HG02884 (cell line): ENCODE results near the gene GRID1.
A peak's percentile ranks its signal among the peaks of the same experiment; 100 is the strongest.

Source experiments
- ATAC-seq: cut with Tn5 transposase; IDR thresholded peaks from one replicate; pipeline ENCODE4 v1.9.1; 2021; ENCODE audit warnings: mild to moderate bottlenecking, moderate library complexity; ENCODE audit not compliant: unreplicated experiment

The GRID1 gene

DNA sequence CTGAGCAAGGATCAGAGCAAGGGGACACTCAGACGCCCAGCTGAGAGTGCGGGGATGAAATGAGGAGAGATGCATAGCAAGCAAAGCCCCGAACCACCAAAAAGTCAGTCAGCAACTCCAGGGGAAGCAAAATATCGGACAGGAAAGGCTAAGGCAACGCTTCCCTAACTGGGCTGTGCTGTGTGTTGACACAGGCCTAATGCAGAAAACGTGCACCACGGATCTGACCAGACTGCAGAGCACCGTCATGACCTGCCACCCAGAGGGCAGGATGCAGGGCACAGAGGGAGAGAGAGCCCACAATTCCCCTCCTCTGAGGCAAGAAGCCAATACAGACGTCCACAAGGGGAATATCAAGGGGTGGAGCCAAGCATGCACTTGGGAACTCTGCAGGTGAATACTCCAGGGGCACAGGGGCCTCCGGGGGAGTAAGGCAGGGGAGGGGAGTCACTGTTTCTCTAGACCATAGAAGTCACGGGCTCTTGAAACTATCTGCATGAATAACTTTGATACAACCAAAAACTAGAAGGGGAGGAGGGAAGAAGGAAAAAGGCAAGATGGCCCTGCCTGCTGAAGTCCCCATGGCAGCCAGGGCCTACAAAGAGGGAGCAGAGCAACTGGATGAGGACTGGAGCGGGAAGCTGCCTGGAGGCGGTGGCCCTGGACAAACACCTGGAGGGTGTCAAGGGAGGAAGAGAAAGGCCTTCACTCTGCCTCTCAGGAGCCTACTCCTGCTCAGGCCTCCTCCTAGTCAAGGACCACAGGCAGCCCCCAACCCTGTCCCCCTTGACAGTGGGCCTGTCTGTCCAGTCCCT, 26.2 kb downstream of the GRID1 start:
- ATAC-seq, result no peak

DNA sequence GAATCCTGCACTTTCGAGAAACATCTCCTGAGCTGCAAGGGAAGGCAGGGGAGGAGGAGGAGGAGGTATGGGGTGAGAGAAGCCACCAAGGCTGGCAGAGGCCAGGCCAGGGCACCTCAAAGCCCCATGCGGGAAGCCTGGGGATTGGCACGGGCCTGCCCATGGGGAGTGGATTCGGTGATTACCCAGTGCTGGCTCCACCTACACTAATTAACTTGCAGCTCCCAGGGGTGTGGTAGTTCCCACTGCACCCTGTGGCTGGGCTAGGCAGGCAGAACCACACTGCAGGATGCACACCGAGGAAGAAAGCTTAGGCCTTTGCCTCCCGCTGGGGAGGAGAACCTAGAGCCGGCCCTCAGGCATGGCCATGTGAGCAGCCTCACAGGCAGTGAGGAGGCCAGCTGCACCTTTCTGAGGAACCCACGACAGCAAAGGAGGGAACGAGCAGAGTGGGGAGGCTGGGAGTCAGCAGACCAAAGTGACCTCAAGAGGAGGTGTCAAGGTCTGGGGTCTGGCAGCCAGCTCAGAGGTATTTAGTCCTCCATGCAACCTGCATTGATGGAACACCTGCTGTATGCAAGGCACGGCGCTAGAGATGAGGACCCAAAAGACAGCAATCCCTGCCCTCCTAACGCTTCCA, 27.2 kb downstream of the GRID1 start:
- ATAC-seq, result no peak

DNA sequence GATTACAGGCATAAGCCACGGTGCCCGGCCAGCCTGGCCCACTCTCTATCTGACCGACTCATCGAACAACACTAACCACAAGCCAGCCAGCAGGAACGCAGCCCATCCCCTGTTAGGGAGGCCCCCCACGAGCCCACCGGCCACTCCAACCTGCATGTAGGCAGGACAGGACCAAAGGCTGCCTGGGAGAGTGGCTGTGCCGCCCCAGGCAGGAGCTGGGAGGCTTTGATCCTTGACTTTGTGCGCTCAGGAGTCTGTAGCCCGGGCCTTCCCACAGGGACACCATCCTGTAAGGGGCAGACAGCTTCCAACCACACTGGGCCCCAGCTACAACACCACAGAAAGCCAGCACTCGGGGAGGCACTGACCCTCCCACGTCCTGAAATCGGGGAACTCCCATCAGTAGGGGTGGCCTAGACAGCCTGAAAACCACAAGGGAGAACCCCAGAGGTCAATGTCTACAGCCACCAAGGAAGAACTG, 29.4 kb downstream of the GRID1 start:
- peak; percentile 64 for ATAC-seq

- no peak for ATAC-seq
Measured at GRCh38 chr10:86336341-86336740, 30.3 kb downstream of the GRID1 start.

- no peak for ATAC-seq
Measured at GRCh38 chr10:86335831-86336230, 30.8 kb downstream of the GRID1 start.

GRCh38 chr10:86335257-86335656, 31.3 kb downstream of the GRID1 start:
- no peak for ATAC-seq

DNA sequence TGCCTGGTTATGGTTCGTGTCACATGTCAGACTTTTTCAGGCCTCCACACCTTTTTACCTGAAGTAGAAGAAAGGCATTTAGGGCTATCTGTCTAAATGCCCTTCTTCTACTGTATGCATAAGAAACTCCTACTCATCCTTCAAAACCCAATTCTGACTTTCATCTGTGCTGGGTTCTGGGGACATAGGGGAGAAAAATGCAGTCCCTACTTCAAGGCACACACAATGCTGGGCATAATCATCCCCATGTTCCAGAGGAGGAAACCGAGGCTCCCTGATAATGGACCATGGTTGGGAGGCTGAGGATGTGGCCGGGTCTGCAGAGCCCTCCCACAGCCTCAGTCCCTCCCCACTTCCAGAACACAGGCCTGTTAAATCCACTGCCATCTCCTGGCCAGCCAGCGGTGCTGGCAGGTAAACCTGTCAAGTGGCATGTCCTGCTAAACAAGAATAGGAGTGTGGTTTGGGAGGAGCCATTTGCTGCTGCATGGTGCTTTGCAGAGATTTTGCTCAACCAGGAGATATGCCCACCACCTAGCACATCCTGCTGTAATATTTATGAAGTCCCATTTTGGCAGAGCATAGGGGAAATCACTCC, 32.0 kb downstream of the GRID1 start:
- no peak for ATAC-seq

DNA sequence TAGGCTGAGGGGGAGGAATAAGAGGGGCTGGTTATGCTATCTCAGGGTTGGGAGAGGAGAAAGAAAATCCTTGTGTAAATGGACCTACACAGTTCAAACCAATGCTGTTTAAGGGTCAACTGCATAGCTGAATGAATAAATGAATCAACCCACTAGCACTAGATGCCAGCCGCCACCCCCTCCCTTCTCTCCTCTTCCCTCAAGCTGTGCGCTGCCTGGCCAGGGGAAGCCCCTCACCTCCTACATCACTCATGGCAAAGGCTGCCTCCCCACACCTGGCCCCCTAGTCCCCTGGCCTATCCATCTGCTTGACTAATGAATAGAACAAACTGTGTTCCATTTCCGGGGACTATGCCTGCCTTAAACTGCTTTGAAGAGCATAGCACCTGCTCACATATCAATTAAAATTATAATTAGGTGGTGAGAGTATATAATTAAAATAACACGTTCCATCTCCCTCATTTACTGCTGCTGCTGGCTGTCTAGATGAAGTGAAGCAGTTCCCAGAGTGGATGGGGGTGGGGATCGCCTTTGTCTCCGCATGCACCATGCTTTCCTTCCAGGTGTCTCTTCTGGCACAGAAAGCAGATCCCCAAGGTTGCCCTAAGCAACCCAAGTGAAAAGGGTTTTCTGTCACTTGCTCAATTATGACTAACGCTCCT, 32.6 kb downstream of the GRID1 start:
- ATAC-seq, result no peak

DNA sequence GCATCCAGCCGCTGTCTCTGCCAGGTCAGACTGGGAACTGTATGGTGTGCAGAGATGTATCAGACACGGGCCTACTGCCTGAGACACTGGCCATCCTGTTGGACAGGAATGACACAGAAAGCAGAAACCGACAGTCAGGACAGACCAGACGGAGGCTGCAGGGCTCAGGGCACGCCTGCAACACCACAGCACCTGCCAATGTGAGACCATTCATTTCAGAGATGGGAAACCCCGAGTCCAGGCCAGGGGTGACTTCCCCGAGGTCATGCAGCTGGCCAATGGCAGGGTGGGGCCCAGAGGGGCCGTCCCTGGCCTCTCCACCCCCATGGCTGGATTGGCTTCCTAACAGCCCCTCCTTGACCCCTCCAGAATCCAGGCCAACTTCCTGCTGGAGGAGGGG, 34.7 kb downstream of the GRID1 start:
- ATAC-seq, result no peak

DNA sequence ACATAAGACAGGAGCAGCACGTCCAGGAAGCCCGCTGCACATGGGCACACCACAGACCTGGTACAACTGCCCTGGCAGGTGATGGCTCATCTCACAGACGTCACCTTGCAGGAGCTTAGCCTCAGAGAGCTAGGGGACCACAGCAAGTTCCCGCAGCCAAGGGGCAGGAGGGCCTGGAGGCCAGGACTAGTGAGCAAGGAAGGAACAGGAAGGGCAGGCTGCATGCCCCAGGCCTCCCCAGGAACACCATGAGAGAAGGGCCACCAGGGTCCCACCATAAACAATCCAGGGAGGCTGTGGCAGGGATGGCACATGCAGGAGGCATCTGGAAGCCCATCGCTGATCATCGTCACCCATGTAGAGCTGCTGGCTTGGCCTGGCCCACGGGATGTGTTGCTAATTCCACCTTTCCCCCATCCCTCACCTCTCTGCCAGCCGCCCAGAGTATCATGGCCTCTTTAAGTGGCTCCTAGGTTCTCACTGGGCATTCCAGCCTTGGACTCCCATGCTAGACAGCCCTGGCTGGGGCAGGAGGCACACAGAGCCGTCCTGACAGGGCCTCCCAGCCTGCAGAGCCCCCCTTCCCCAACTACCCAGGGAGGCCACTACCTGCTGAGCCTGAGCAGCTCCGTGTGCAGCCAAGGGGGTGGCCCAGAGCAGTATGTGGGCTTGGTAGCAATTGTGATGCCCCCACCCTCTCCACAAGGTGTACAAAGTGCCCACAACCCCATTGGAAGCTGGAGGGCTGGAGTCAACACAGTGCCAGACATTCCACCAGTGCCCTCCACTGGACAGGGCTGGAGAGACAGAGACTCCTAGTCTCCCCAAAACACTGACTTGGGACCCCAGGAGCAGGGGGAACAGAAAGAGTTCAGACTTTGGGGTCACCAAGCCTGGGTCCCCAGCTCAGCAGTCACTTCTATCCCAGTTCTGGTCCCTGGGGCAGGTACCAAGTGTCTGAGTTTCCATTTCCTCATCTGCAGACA, 35.5 kb downstream of the GRID1 start:
- no peak for ATAC-seq

DNA sequence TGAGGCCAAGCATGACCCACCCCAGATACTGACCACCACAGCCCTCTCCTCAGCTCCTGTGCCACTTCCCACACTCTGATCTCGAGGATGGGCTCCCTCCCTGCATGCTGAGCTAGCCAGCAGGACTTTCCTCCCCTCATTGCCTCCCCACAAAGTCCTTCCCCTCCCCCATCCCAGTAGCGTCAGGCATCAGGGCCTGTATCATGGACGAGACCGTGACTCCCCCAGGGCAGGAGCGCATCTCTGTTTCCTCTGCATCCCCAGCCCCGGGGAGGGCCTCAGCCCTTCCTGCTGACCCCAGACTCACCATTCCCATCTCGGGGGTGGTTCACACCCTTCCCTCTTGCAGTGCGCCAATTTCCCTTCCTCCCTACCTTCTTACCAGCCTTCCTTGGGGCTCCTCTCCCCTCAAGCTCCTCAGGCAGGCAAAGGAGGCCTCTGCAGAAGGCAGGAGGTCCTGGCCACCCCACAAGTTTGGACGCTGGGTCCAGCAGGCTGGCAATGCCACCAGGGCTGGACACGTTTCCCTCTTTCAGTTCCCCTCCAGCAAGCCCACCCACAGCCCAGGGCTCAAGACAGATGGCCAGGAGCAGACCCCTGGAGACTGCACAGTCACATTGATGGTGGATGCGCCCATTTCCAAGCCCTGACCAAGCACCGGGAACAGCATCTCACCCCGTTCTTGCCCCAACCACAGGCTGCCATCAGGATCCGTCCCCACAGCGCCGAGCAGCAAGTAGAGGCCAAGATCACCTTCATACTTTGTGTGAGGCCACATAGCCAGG, 36.5 kb downstream of the GRID1 start:
- ATAC-seq, result no peak

DNA sequence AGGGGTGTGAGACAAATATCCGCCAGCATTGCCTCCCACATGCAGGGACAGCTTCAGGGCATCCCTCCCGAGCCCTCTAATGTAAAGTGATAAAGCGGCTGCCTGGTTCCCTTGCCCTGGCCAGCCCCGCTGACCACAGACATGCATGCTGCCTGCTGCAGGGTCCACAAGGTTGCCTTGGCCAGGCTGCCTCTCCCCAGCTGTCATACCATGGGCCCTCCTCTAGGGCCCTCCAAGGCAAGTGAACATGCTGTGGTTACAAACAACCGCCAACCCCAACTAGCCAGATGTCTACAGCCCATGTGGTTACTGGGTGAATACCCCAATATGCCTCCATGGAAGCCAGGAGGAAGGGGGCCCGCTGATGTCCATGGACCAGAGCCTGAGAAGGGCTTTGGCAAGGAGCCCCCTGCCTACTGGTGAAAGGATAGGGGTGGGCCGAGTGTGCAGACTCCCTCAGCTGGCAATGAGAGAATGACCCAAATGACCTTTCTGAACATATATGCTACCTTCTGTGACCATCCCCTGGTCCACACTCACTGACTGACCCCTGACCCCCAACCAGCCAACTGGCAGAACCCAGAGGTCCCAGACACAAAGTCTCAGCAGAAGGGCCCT, 37.4 kb downstream of the GRID1 start:
- ATAC-seq, result no peak

GRCh38 chr10:86327954-86328725, 38.5 kb downstream of the GRID1 start:
- no peak for ATAC-seq

DNA sequence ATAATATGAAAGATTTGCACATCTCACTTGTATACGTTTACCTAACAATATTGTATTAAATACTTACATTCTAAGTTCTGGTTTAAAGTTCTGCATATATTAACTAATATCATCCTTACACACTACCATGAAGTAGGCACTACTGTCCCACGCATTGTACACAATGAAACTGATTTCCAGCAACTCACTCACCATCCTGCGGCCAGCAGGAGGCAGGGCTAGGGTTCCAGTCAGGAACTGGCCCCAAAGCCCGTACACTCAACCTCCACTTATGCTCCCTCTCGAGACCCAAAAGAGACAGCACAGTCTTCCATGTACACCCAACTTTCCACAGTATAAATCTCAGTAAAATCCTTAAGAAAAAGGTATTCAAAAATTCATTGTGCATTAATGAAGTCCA, 41.4 kb downstream of the GRID1 start:
- no peak for ATAC-seq

DNA sequence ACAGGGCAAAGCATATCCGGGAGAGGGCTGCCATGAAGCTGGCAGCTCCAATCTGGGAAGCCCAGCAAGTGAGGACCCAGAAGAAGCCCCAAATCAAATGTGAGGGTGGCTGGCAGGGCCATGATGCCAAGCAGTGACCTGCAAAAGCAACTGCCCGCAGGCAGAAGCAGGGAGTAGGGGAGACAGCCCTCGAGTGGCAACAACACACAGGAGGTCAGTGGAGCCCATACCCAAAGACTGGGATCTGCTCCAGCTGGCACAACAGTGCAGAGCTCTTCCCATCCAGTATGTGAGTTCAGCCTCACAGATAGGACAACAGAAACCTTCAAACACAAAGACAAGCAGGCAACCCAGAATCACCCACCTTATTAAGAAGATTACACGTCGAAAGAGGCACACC, 45.0 kb downstream of the GRID1 start:
- ATAC-seq, result no peak

DNA sequence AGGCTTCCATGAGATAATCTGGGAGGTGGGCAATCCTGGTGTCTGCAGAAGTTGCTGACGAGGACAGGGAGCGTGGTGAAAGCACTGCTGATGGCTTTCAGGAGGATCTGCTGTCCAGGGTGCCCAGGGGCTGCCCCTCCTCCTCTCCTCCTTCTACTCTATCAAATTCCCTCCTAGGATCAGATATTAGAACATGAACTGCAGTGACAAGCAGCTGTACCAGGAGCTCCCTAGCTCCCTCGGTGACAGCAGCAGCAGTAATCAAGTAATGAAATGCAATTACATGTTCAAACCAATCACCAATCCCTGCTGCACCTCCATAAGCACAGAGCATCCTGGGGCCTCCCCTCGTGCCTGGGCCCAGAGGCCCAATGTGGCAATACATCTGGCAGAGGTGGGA, 46.9 kb downstream of the GRID1 start:
- no peak for ATAC-seq

GRCh38 chr10:86317949-86318725, 48.5 kb downstream of the GRID1 start:
- no peak for ATAC-seq

DNA sequence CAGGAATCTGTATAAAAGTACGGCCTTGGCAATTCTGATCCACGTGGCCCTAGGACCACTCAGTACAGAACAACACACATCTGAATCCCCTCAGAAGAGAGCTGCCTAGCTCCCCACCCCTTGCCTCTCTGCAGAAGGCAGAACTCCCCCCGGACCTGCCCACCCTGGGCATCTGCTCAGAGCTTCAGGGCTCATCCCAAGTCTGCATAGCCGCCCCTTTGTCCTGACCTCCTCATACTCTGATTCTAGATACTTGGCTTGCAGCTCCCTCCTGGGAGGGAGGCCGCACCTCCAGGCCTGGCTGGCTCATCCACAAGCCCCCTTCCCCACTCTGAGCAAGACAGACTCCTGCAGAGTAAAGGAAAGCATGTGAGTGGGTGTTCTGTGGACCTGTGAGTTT, 49.6 kb downstream of the GRID1 start:
- ATAC-seq, result no peak
